ENCODE measurements around the gene NLK.
"Not testable (repeated sequence)": the region's sequence is repeated elsewhere in the genome, so short reads cannot be mapped to it uniquely, and the experiment has no call there.

The NLK gene

GRCh38 chr17:28097901-28098300, 55.4 kb downstream of the NLK start:
- Histone ChIP-seq H3K27ac (ENCODE audit: low read length) (no peak overlapping the region), H3K27me3 (ENCODE audit: insufficient read depth, low read length, poor library complexity) (no peaks in the 10 kb centered on the region), H3K4me2 (ENCODE audit: insufficient read depth, low read length) (no peak overlapping the region), H4K20me1 (ENCODE audit: insufficient read depth, low read length) (no peaks in the 10 kb centered on the region; the same call in 1 of the 2 replicates), H3K4me3 (ENCODE audit: low read depth in 1 of 2, low read length in 2 of 2) (no peak overlapping the region), H3K4me1 (ENCODE audit: insufficient read depth, low read length) (no peaks in the 10 kb centered on the region), H3K9ac (ENCODE audit: low read depth, low read length) (no peak overlapping the region), H3K79me2 (ENCODE audit: insufficient read depth, low read length) (no peaks in the 10 kb centered on the region), H3K36me3 (ENCODE audit: insufficient read depth, low read length) (no peaks in the 10 kb centered on the region), H2AFZ (ENCODE audit: low read depth, low read length) (no peak overlapping the region), H3K9me3 (ENCODE audit: insufficient read depth, low read length, severe bottlenecking) (no peaks in the 10 kb centered on the region)
- DNase-seq (no peak), ATAC-seq (ENCODE audit: insufficient read depth, low read depth) (no peak)
- no peak for TF ChIP-seq EZH2 (IDR thresholded peaks at IDR 0.05; ENCODE audit: borderline replicate concordance, low read depth, low read length, severe bottlenecking)
- TF ChIP-seq, protein P1, sequence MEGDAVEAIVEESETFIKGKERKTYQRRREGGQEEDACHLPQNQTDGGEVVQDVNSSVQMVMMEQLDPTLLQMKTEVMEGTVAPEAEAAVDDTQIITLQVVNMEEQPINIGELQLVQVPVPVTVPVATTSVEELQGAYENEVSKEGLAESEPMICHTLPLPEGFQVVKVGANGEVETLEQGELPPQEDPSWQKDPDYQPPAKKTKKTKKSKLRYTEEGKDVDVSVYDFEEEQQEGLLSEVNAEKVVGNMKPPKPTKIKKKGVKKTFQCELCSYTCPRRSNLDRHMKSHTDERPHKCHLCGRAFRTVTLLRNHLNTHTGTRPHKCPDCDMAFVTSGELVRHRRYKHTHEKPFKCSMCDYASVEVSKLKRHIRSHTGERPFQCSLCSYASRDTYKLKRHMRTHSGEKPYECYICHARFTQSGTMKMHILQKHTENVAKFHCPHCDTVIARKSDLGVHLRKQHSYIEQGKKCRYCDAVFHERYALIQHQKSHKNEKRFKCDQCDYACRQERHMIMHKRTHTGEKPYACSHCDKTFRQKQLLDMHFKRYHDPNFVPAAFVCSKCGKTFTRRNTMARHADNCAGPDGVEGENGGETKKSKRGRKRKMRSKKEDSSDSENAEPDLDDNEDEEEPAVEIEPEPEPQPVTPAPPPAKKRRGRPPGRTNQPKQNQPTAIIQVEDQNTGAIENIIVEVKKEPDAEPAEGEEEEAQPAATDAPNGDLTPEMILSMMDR (IDR thresholded peaks at IDR 0.05; ENCODE audit: borderline replicate concordance, extremely low read depth, low read length, poor library complexity, severe bottlenecking), result no peak

DNA sequence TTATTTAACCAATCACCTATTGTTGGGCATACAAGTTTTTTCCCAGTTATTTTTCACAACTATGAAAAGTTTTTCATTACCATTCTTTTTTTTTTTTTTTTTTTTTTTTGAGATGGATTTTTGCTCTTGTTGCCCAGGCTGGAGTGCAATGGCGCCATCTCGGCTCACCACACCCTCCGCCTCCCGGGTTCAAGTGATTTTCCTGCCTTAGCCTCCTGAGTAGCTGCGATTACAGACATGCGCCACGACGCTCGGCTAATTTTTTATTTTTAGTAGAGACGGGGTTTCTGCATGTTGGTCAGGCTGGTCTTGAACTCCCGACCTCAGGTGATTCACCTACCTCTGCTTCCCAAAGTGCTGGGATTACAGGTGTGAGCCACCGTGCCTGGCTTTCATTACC, 56.1 kb downstream of the NLK start:
- not testable (repeated sequence) for H3K27ac ChIP-seq (ENCODE audit: low read length); H3K4me3 ChIP-seq (ENCODE audit: low read depth in 1 of 2, low read length in 2 of 2); ATAC-seq (ENCODE audit: insufficient read depth, low read depth); H3K4me1 ChIP-seq (ENCODE audit: insufficient read depth, low read length); H3K36me3 ChIP-seq (ENCODE audit: insufficient read depth, low read length); H3K4me2 ChIP-seq (ENCODE audit: insufficient read depth, low read length); H3K9me3 ChIP-seq (ENCODE audit: insufficient read depth, low read length, severe bottlenecking); H4K20me1 ChIP-seq (ENCODE audit: insufficient read depth, low read length); DNase-seq; H3K9ac ChIP-seq (ENCODE audit: low read depth, low read length); H2AFZ ChIP-seq (ENCODE audit: low read depth, low read length); H3K79me2 ChIP-seq (ENCODE audit: insufficient read depth, low read length); H3K27me3 ChIP-seq (ENCODE audit: insufficient read depth, low read length, poor library complexity)

DNA sequence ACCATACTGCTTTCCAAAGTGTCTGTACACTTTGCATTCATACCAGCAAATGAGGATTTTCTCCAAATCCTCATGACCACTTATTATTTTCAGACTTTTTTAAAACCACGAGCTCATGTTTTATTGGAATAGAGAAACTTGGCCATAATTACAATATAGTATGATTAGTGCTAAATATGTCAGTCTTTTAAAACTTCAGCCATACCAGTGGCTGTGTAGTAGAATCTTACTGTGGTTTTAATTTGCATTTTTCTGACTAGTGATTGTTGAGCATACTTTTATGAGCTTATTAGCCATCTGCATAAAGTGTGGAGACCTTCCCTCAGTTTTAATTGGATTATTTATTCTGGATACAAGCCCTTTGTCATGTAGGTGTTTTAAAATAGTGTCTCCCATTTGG, 57.8 kb downstream of the NLK start:
- TF ChIP-seq, protein P1 (IDR thresholded peaks at IDR 0.05; ENCODE audit: borderline replicate concordance, extremely low read depth, low read length, poor library complexity, severe bottlenecking), result no peak
- no peak for TF ChIP-seq EZH2 (IDR thresholded peaks at IDR 0.05; ENCODE audit: borderline replicate concordance, low read depth, low read length, severe bottlenecking)
- Histone ChIP-seq H3K79me2 (ENCODE audit: insufficient read depth, low read length) (no peaks in the 10 kb centered on the region), H3K9me3 (ENCODE audit: insufficient read depth, low read length, severe bottlenecking) (no peaks in the 10 kb centered on the region), H3K4me3 (ENCODE audit: low read depth in 1 of 2, low read length in 2 of 2) (no peak overlapping the region), H3K27me3 (ENCODE audit: insufficient read depth, low read length, poor library complexity) (no peaks in the 10 kb centered on the region), H3K9ac (ENCODE audit: low read depth, low read length) (no peak overlapping the region), H3K36me3 (ENCODE audit: insufficient read depth, low read length) (no peaks in the 10 kb centered on the region), H3K4me1 (ENCODE audit: insufficient read depth, low read length) (no peaks in the 10 kb centered on the region), H2AFZ (ENCODE audit: low read depth, low read length) (no peak overlapping the region), H3K27ac (ENCODE audit: low read length) (no peak overlapping the region), H4K20me1 (ENCODE audit: insufficient read depth, low read length) (no peaks in the 10 kb centered on the region), H3K4me2 (ENCODE audit: insufficient read depth, low read length) (no peak overlapping the region)
- no peak for DNase-seq
- no peak for ATAC-seq (ENCODE audit: insufficient read depth, low read depth)

DNA sequence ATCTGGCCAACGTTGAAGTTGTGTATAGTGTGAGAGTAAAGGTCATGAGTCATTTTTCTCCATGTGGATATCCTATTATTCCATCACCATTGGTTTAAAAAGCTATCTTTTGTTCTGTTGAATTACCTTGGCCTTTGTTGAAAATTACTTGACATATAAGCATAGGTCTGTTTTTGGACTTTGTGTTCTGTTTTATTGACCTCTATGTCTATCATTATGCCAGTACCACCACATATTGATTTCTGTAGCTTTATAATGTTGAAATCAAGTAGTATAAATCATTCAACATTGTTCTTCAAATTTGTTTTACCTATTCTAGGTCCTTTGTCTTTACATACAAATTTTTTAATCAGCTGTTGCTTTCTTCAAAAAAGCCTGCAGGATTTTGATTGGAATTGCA, 58.5 kb downstream of the NLK start:
- no peak for ATAC-seq (ENCODE audit: insufficient read depth, low read depth)
- no peaks in the 10 kb centered on the region for H3K79me2 ChIP-seq (ENCODE audit: insufficient read depth, low read length)

More for the DNA sequence above, 58.5 kb downstream of the NLK start:
- Histone ChIP-seq H3K4me1 (ENCODE audit: insufficient read depth, low read length) (no peaks in the 10 kb centered on the region), H3K4me3 (ENCODE audit: low read depth in 1 of 2, low read length in 2 of 2) (no peak overlapping the region), H2AFZ (ENCODE audit: low read depth, low read length) (no peak overlapping the region), H3K9me3 (ENCODE audit: insufficient read depth, low read length, severe bottlenecking) (no peaks in the 10 kb centered on the region), H3K27me3 (ENCODE audit: insufficient read depth, low read length, poor library complexity) (no peaks in the 10 kb centered on the region), H3K27ac (ENCODE audit: low read length) (no peak overlapping the region), H3K36me3 (ENCODE audit: insufficient read depth, low read length) (no peaks in the 10 kb centered on the region), H4K20me1 (ENCODE audit: insufficient read depth, low read length) (no peaks in the 10 kb centered on the region), H3K9ac (ENCODE audit: low read depth, low read length) (no peak overlapping the region), H3K4me2 (ENCODE audit: insufficient read depth, low read length) (no peak overlapping the region)
- TF ChIP-seq, protein P1 (IDR thresholded peaks at IDR 0.05; ENCODE audit: borderline replicate concordance, extremely low read depth, low read length, poor library complexity, severe bottlenecking), result no peak
- TF ChIP-seq EZH2 (IDR thresholded peaks at IDR 0.05; ENCODE audit: borderline replicate concordance, low read depth, low read length, severe bottlenecking), result no peak
- DNase-seq, result no peak
